GM23338 (cell line): ENCODE measurements around the gene CENPP. TPM values are rescaled to one million over a fixed set of nuclear protein-coding genes. Genes with fewer than 3 reads are reported as not detected.

Experiments
- ATAC-seq: fragments of 200-7000 bp; cut with Tn5 transposase; 3 replicates; pipeline ENCODE4 v1.9.1; 2020
- DNase-seq: peaks from one replicate; pipeline ENCODE4 v3.0.0-alpha.2; 2015; ENCODE audit warnings: low spot score
- H2AFZ ChIP-seq: fragments of 200-600 bp; sonication (generic); 2 replicates; pipeline ENCODE4 v1.8.0; 2016; ENCODE audit warnings: antibody characterized with exemption, mild to moderate bottlenecking, moderate library complexity
- H3F3A ChIP-seq: fragments of 200-600 bp; sonication (generic); replicated peaks from 2 replicates; pipeline ENCODE4 v1.8.0; 2017; ENCODE audit warnings: antibody characterized with exemption, mixed run types, low read depth
- H3K27ac ChIP-seq: fragments of 200-600 bp; sonication (generic); 2 replicates; pipeline ENCODE4 v1.6.1; 2016; ENCODE audit warnings: low read depth
- H3K27me3 ChIP-seq: fragments of 200-600 bp; sonication (generic); 2 replicates; pipeline ENCODE4 v1.8.0; 2016; ENCODE audit warnings: mild to moderate bottlenecking, mixed run types, moderate library complexity; ENCODE audit not compliant: insufficient read depth
- H3K36me3 ChIP-seq: fragments of 200-600 bp; sonication (generic); 2 replicates; pipeline ENCODE4 v1.8.0; 2016; ENCODE audit warnings: mild to moderate bottlenecking; ENCODE audit not compliant: insufficient read depth
- H3K4me1 ChIP-seq: fragments of 200-600 bp; sonication (generic); 2 replicates; pipeline ENCODE4 v1.8.0; 2016; ENCODE audit warnings: mild to moderate bottlenecking, moderate library complexity; ENCODE audit not compliant: insufficient read depth
- H3K4me2 ChIP-seq: fragments of 200-600 bp; sonication (generic); 2 replicates; pipeline ENCODE4 v1.7.1; 2017; ENCODE audit warnings: mixed run types
- H3K4me3 ChIP-seq: fragments of 200-600 bp; sonication (generic); 2 replicates; pipeline ENCODE4 v1.6.1; 2016; ENCODE audit warnings: mixed run types
- H3K79me2 ChIP-seq: fragments of 200-600 bp; sonication (generic); replicated peaks from 2 replicates; pipeline ENCODE4 v1.8.0; 2017; ENCODE audit warnings: mild to moderate bottlenecking; ENCODE audit not compliant: insufficient read depth
- H3K9me2 ChIP-seq: fragments of 200-600 bp; sonication (generic); 2 replicates; pipeline ENCODE4 v1.8.0; 2017; ENCODE audit not compliant: insufficient read depth
- H4K20me1 ChIP-seq: fragments of 200-600 bp; sonication (generic); replicated peaks from 2 replicates; pipeline ENCODE4 v1.8.0; 2017; ENCODE audit warnings: mild to moderate bottlenecking; ENCODE audit not compliant: insufficient read depth
- H3K27ac Mint-ChIP-seq: 2 replicates; pipeline ENCODE4 v1.8.0; 2020; ENCODE audit warnings: inconsistent platforms, mild to moderate bottlenecking, moderate library complexity, mixed read lengths
- H3K27me3 Mint-ChIP-seq: 3 replicates; pipeline ENCODE4 v1.8.0; 2022; ENCODE audit warnings: low read depth, mild to moderate bottlenecking, moderate library complexity, mixed read lengths, inconsistent platforms; ENCODE audit not compliant: insufficient read depth, poor library complexity
- H3K36me3 Mint-ChIP-seq: 3 replicates; pipeline ENCODE4 v1.8.0; 2021; ENCODE audit warnings: low read depth, mild to moderate bottlenecking, inconsistent platforms, moderate library complexity, mixed read lengths
- H3K4me1 Mint-ChIP-seq: 3 replicates; pipeline ENCODE4 v1.8.0; 2020; ENCODE audit warnings: mild to moderate bottlenecking, inconsistent platforms, mixed read lengths
- H3K4me3 Mint-ChIP-seq: 3 replicates; pipeline ENCODE4 v1.8.0; 2021; ENCODE audit warnings: moderate library complexity, mild to moderate bottlenecking, inconsistent platforms, mixed read lengths
- H3K9me3 Mint-ChIP-seq: 3 replicates; pipeline ENCODE4 v1.8.0; 2020; ENCODE audit warnings: moderate library complexity, mild to moderate bottlenecking, inconsistent platforms, mixed read lengths
- CREB1 ChIP-seq: fragments of 250-450 bp; sonication (Bioruptor Pico); IDR thresholded peaks from 2 replicates; pipeline ENCODE4 v1.5.0; 2020; ENCODE audit warnings: low read depth, mild to moderate bottlenecking, moderate library complexity
- EZH2 ChIP-seq: fragments of 200-600 bp; sonication (generic); IDR thresholded peaks from one replicate; pipeline ENCODE4 v1.8.0; 2017; ENCODE audit warnings: antibody characterized with exemption, mild to moderate bottlenecking, low read depth; ENCODE audit not compliant: unreplicated experiment
- EZH2phosphoT487 ChIP-seq: fragments of 200-600 bp; sonication (generic); IDR thresholded peaks from one replicate; pipeline ENCODE4 v1.8.1; 2018; ENCODE audit warnings: antibody characterized with exemption; ENCODE audit not compliant: unreplicated experiment
- JUNB ChIP-seq: IDR thresholded peaks from one replicate; pipeline ENCODE4 v1.6.1; 2016; ENCODE audit warnings: antibody characterized with exemption; ENCODE audit not compliant: unreplicated experiment
- NANOG ChIP-seq: IDR thresholded peaks from 2 replicates; pipeline ENCODE4 v1.6.1; 2016; ENCODE audit warnings: antibody characterized with exemption, borderline replicate concordance
- POLR2AphosphoS5 ChIP-seq: IDR thresholded peaks from 2 replicates; pipeline ENCODE4 v1.6.1; 2016; ENCODE audit warnings: antibody characterized with exemption, low read depth
- STAT1 ChIP-seq: IDR thresholded peaks from one replicate; pipeline ENCODE4 v1.6.1; 2016; ENCODE audit warnings: antibody characterized with exemption; ENCODE audit not compliant: unreplicated experiment
- ZNF114 ChIP-seq: fragments of 250-450 bp; sonication (Bioruptor Pico); IDR thresholded peaks from 2 replicates; pipeline ENCODE4 v1.5.0; 2020; ENCODE audit warnings: mild to moderate bottlenecking, moderate library complexity
- ZNF331 ChIP-seq: fragments of 250-450 bp; sonication (Bioruptor Pico); IDR thresholded peaks from 2 replicates; pipeline ENCODE4 v1.5.0; 2020; ENCODE audit warnings: low read depth, mild to moderate bottlenecking, moderate library complexity
- polyA plus RNA-seq: library from polyadenylated mRNA; unstranded; fragments of >200 nt; fragmentation: Nextera tagmentation; extraction: Ambion mirVana; gene quantifications from 2 replicates; pipeline ENCODE4 v1.2.1, GENCODE V29; 2016
- total RNA-seq: library from RNA; depleted of rRNA; stranded (reverse); fragments of >200 nt; shearing (Covaris generic); gene quantifications from 2 replicates; pipeline ENCODE4 v1.2.3, GENCODE V29; 2014
- TF ChIP-seq, protein P1 (sequence below): fragments of 250-450 bp; sonication (Bioruptor Pico); IDR thresholded peaks from 2 replicates; pipeline ENCODE4 v1.5.0; 2020; ENCODE audit warnings: mild to moderate bottlenecking, moderate library complexity
- TF ChIP-seq, protein P2 (sequence below), 2 experiments: fragments of 200-600 bp in 1 of 2; sonication (generic) in 1 of 2; conservative IDR thresholded peaks; 2 replicates each; pipeline versions ENCODE4 v1.5.1 to v1.6.1; 2016 to 2017; ENCODE audit warnings: antibody characterized with exemption in 2 of 2, low read depth in 2 of 2, mild to moderate bottlenecking in 2 of 2, moderate library complexity in 1 of 2
- TF ChIP-seq, protein P3 (sequence below): IDR thresholded peaks from one replicate; pipeline ENCODE4 v1.6.1; 2018; ENCODE audit warnings: antibody characterized with exemption; ENCODE audit not compliant: unreplicated experiment
- TF ChIP-seq, protein P4 (sequence below): IDR thresholded peaks from 2 replicates; pipeline ENCODE4 v1.6.1; 2016; ENCODE audit warnings: antibody characterized with exemption

Gene CENPP
- total and polyA plus RNA-seq, 2 experiments from 2014 or later: 11.0 to 12.6 TPM

DNA sequence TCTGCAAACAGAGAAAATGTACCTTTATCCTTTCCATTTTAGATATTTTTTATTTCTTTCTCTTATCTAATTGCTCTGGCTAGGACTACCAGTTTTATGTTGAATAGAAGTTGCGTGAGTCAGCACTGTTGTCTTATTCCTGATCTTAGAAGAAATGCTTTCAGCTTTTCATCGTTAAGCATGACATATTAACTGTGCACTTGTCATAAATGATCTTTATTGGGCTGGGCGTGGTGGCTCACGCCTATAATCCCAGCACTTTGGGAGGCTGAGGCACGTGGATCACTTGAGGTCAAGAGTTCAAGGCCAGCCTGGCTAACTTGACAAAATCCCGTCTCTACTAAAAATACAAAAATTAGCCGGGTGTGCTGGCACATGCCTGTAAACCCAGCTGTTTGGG, 218.2 kb downstream of the CENPP start:
- Histone ChIP-seq H3K36me3 (no peaks in the 10 kb centered on the region), H3K9me2 (no peaks in the 10 kb centered on the region), H3K4me3 (no peak overlapping the region), H3K79me2 (no peaks in the 10 kb centered on the region), H3K27ac (no peak overlapping the region), H3K4me2 (no peak overlapping the region), H2AFZ (no peak overlapping the region), H3F3A (no peaks in the 10 kb centered on the region), H4K20me1 (no peaks in the 10 kb centered on the region), H3K27me3 (no peaks in the 10 kb centered on the region), H3K4me1 (no peaks in the 10 kb centered on the region)
- H3K36me3 Mint-ChIP-seq: 0 out of 3 replicates have a peak, but pooled peaks cover 2% of the 10 kb centered on the region
- no peak overlapping the region for H3K27ac Mint-ChIP-seq
- peaks cover 3% of the 10 kb centered on the region for H3K27me3 Mint-ChIP-seq
- no peak for TF ChIP-seq POLR2AphosphoS5
- no peak for TF ChIP-seq JUNB
- no peak for TF ChIP-seq ZNF331
- TF ChIP-seq STAT1: no peak
- TF ChIP-seq EZH2phosphoT487: no peak
- TF ChIP-seq, protein P1, sequence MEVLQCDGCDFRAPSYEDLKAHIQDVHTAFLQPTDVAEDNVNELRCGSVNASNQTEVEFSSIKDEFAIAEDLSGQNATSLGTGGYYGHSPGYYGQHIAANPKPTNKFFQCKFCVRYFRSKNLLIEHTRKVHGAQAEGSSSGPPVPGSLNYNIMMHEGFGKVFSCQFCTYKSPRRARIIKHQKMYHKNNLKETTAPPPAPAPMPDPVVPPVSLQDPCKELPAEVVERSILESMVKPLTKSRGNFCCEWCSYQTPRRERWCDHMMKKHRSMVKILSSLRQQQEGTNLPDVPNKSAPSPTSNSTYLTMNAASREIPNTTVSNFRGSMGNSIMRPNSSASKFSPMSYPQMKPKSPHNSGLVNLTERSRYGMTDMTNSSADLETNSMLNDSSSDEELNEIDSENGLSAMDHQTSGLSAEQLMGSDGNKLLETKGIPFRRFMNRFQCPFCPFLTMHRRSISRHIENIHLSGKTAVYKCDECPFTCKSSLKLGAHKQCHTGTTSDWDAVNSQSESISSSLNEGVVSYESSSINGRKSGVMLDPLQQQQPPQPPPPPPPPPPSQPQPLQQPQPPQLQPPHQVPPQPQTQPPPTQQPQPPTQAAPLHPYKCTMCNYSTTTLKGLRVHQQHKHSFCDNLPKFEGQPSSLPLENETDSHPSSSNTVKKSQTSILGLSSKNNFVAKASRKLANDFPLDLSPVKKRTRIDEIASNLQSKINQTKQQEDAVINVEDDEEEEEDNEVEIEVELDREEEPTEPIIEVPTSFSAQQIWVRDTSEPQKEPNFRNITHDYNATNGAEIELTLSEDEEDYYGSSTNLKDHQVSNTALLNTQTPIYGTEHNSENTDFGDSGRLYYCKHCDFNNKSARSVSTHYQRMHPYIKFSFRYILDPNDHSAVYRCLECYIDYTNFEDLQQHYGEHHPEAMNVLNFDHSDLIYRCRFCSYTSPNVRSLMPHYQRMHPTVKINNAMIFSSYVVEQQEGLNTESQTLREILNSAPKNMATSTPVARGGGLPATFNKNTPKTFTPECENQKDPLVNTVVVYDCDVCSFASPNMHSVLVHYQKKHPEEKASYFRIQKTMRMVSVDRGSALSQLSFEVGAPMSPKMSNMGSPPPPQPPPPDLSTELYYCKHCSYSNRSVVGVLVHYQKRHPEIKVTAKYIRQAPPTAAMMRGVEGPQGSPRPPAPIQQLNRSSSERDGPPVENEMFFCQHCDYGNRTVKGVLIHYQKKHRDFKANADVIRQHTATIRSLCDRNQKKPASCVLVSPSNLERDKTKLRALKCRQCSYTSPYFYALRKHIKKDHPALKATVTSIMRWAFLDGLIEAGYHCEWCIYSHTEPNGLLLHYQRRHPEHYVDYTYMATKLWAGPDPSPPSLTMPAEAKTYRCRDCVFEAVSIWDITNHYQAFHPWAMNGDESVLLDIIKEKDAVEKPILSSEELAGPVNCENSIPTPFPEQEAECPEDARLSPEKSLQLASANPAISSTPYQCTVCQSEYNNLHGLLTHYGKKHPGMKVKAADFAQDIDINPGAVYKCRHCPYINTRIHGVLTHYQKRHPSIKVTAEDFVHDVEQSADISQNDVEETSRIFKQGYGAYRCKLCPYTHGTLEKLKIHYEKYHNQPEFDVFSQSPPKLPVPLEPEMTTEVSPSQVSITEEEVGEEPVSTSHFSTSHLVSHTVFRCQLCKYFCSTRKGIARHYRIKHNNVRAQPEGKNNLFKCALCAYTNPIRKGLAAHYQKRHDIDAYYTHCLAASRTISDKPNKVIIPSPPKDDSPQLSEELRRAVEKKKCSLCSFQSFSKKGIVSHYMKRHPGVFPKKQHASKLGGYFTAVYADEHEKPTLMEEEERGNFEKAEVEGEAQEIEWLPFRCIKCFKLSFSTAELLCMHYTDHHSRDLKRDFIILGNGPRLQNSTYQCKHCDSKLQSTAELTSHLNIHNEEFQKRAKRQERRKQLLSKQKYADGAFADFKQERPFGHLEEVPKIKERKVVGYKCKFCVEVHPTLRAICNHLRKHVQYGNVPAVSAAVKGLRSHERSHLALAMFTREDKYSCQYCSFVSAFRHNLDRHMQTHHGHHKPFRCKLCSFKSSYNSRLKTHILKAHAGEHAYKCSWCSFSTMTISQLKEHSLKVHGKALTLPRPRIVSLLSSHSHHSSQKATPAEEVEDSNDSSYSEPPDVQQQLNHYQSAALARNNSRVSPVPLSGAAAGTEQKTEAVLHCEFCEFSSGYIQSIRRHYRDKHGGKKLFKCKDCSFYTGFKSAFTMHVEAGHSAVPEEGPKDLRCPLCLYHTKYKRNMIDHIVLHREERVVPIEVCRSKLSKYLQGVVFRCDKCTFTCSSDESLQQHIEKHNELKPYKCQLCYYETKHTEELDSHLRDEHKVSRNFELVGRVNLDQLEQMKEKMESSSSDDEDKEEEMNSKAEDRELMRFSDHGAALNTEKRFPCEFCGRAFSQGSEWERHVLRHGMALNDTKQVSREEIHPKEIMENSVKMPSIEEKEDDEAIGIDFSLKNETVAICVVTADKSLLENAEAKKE (CRISPR knock-in tag): no peak
- TF ChIP-seq, protein P2, sequence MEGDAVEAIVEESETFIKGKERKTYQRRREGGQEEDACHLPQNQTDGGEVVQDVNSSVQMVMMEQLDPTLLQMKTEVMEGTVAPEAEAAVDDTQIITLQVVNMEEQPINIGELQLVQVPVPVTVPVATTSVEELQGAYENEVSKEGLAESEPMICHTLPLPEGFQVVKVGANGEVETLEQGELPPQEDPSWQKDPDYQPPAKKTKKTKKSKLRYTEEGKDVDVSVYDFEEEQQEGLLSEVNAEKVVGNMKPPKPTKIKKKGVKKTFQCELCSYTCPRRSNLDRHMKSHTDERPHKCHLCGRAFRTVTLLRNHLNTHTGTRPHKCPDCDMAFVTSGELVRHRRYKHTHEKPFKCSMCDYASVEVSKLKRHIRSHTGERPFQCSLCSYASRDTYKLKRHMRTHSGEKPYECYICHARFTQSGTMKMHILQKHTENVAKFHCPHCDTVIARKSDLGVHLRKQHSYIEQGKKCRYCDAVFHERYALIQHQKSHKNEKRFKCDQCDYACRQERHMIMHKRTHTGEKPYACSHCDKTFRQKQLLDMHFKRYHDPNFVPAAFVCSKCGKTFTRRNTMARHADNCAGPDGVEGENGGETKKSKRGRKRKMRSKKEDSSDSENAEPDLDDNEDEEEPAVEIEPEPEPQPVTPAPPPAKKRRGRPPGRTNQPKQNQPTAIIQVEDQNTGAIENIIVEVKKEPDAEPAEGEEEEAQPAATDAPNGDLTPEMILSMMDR (conservative IDR thresholded peaks at IDR 0.05; ENCODE audit: low read depth in 2 of 2): no peak
- TF ChIP-seq ZNF114: no peak
- TF ChIP-seq CREB1 (CRISPR knock-in tag): no peak
- TF ChIP-seq, protein P3, sequence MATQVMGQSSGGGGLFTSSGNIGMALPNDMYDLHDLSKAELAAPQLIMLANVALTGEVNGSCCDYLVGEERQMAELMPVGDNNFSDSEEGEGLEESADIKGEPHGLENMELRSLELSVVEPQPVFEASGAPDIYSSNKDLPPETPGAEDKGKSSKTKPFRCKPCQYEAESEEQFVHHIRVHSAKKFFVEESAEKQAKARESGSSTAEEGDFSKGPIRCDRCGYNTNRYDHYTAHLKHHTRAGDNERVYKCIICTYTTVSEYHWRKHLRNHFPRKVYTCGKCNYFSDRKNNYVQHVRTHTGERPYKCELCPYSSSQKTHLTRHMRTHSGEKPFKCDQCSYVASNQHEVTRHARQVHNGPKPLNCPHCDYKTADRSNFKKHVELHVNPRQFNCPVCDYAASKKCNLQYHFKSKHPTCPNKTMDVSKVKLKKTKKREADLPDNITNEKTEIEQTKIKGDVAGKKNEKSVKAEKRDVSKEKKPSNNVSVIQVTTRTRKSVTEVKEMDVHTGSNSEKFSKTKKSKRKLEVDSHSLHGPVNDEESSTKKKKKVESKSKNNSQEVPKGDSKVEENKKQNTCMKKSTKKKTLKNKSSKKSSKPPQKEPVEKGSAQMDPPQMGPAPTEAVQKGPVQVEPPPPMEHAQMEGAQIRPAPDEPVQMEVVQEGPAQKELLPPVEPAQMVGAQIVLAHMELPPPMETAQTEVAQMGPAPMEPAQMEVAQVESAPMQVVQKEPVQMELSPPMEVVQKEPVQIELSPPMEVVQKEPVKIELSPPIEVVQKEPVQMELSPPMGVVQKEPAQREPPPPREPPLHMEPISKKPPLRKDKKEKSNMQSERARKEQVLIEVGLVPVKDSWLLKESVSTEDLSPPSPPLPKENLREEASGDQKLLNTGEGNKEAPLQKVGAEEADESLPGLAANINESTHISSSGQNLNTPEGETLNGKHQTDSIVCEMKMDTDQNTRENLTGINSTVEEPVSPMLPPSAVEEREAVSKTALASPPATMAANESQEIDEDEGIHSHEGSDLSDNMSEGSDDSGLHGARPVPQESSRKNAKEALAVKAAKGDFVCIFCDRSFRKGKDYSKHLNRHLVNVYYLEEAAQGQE: no peak
- TF ChIP-seq NANOG: no peak
- TF ChIP-seq, protein P4, sequence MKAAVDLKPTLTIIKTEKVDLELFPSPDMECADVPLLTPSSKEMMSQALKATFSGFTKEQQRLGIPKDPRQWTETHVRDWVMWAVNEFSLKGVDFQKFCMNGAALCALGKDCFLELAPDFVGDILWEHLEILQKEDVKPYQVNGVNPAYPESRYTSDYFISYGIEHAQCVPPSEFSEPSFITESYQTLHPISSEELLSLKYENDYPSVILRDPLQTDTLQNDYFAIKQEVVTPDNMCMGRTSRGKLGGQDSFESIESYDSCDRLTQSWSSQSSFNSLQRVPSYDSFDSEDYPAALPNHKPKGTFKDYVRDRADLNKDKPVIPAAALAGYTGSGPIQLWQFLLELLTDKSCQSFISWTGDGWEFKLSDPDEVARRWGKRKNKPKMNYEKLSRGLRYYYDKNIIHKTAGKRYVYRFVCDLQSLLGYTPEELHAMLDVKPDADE: no peak
- TF ChIP-seq EZH2: no peak
- H3K9me3 Mint-ChIP-seq: no peaks in the 10 kb centered on the region
- no peak for ATAC-seq
- no peak overlapping the region for H3K4me3 Mint-ChIP-seq
- 0 out of 3 replicates have a peak, but pooled peaks cover 3% of the 10 kb centered on the region for H3K4me1 Mint-ChIP-seq
- DNase-seq: no peak
